DOHH2 (cell line): Measurements from ENCODE around the gene PLA2G2C.

Experiments
- H3F3A ChIP-seq: fragments of 200-600 bp; sonication (generic), shearing (Covaris generic); 2 replicates; pipeline ENCODE4 v1.6.0; 2016; ENCODE audit warnings: antibody characterized with exemption, mild to moderate bottlenecking; ENCODE audit not compliant: control insufficient read depth, insufficient read depth
- H3K27ac ChIP-seq: fragments of 200-600 bp; sonication (generic); 2 replicates; pipeline ENCODE4 v1.5.1; 2014; ENCODE audit warnings: low read depth, mild to moderate bottlenecking, low read length, moderate library complexity
- H3K27me3 ChIP-seq: fragments of 200-600 bp; sonication (generic); 2 replicates; pipeline ENCODE4 v1.6.1; 2014; ENCODE audit warnings: mild to moderate bottlenecking, low read length, mixed read lengths; ENCODE audit not compliant: control insufficient read depth
- H3K36me3 ChIP-seq: fragments of 200-600 bp; sonication (generic); 2 replicates; pipeline ENCODE4 v1.6.1; 2014; ENCODE audit warnings: mild to moderate bottlenecking, low read length, moderate library complexity, mixed read lengths; ENCODE audit not compliant: control insufficient read depth
- H3K4me1 ChIP-seq: fragments of 200-600 bp; sonication (generic); 2 replicates; pipeline ENCODE4 v1.6.1; 2014; ENCODE audit warnings: mild to moderate bottlenecking, low read length, mixed read lengths; ENCODE audit not compliant: control insufficient read depth
- H3K4me2 ChIP-seq: fragments of 200-600 bp; sonication (generic); 2 replicates; pipeline ENCODE4 v1.6.0; 2014; ENCODE audit warnings: mild to moderate bottlenecking, low read length, moderate library complexity
- H3K4me3 ChIP-seq: fragments of 200-600 bp; sonication (generic); 2 replicates; pipeline ENCODE4 v1.5.1; 2014; ENCODE audit warnings: mild to moderate bottlenecking, low read length, mixed read lengths
- H3K79me2 ChIP-seq: fragments of 200-600 bp; sonication (generic); 2 replicates; pipeline ENCODE4 v1.6.1; 2014; ENCODE audit warnings: mild to moderate bottlenecking, low read length, mixed read lengths; ENCODE audit not compliant: control insufficient read depth
- H3K9me2 ChIP-seq: fragments of 200-600 bp; sonication (generic); replicated peaks from 2 replicates; pipeline ENCODE4 v1.6.1; 2014; ENCODE audit warnings: mild to moderate bottlenecking, low read length, mixed read lengths; ENCODE audit not compliant: control insufficient read depth
- H3K9me3 ChIP-seq: fragments of 200-600 bp; sonication (generic); 2 replicates; pipeline ENCODE4 v1.6.1; 2014; ENCODE audit warnings: antibody characterized with exemption, low read length, mixed read lengths; ENCODE audit not compliant: control insufficient read depth, insufficient read depth
- H4K20me1 ChIP-seq: fragments of 200-600 bp; sonication (generic); 2 replicates; pipeline ENCODE4 v1.6.0; 2014; ENCODE audit warnings: low read depth, mild to moderate bottlenecking, antibody characterized with exemption, low read length, moderate library complexity; ENCODE audit not compliant: control insufficient read depth, insufficient read depth
- CTCF ChIP-seq: fragments of 200-600 bp; sonication (generic); IDR thresholded peaks from one replicate; pipeline ENCODE4 v1.5.1; 2014; ENCODE audit warnings: antibody characterized with exemption, mild to moderate bottlenecking, low read depth, low read length; ENCODE audit not compliant: poor library complexity, severe bottlenecking
- EZH2phosphoT487 ChIP-seq: fragments of 200-600 bp; sonication (generic); IDR thresholded peaks from 2 replicates; pipeline ENCODE4 v1.6.1; 2017; ENCODE audit warnings: borderline replicate concordance, mild to moderate bottlenecking, antibody characterized with exemption, low read length, moderate library complexity, mixed read lengths

Gene PLA2G2C

GRCh38 chr1:20211511-20211931 is 25.2 kb upstream of the PLA2G2C start:
- Histone ChIP-seq H3F3A (no peaks in the 10 kb centered on the region), H3K4me3 (no peak overlapping the region), H3K79me2 (no peaks in the 10 kb centered on the region), H3K4me2 (no peak overlapping the region), H3K9me2 (no peaks in the 10 kb centered on the region), H3K36me3 (no peaks in the 10 kb centered on the region), H3K27me3 (peaks cover 4% of the 10 kb centered on the region; the same call in 1 of the 2 replicates), H4K20me1 (no peaks in the 10 kb centered on the region), H3K27ac (no peak overlapping the region), H3K4me1 (peaks cover 13% of the 10 kb centered on the region), H3K9me3 (no peaks in the 10 kb centered on the region)
- TF ChIP-seq CTCF (no peak), EZH2phosphoT487 (no peak)

GRCh38 chr1:20210736-20211460 is 24.6 kb upstream of the PLA2G2C start:
- no peak overlapping the region for H3K27ac ChIP-seq
- H3K79me2 ChIP-seq, result no peaks in the 10 kb centered on the region
- no peaks in the 10 kb centered on the region for H4K20me1 ChIP-seq
- peaks cover 13% of the 10 kb centered on the region for H3K4me1 ChIP-seq
- TF ChIP-seq EZH2phosphoT487, result no peak
- H3K4me3 ChIP-seq, result no peak overlapping the region
- H3K36me3 ChIP-seq, result no peaks in the 10 kb centered on the region
- peaks cover 4% of the 10 kb centered on the region; the same call in 1 of the 2 replicates for H3K27me3 ChIP-seq
- no peak overlapping the region for H3K4me2 ChIP-seq
- H3K9me2 ChIP-seq, result no peaks in the 10 kb centered on the region
- H3K9me3 ChIP-seq, result no peaks in the 10 kb centered on the region
- no peaks in the 10 kb centered on the region for H3F3A ChIP-seq

DNA sequence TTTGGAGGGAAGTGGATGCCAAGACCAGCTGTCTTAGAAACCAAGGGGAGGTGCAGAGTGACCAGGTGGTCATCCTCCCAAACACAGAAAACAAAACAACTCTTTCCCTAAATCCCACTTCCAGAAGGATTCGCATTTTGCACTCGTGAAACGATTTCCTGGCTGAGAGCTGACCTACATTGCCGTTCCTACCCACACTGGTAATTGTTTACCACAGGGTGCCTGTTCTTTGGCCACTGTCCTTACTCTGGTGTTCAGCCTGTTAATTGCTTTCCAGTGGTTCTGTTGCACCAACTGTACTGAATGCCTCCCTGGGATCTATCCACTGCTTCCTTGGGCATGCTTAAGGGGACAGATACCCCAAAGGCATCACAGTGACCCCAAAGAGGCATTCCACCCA is 23.2 kb upstream of the PLA2G2C start:
- Histone ChIP-seq H3K36me3 (no peaks in the 10 kb centered on the region), H3F3A (no peaks in the 10 kb centered on the region), H3K9me2 (no peaks in the 10 kb centered on the region), H3K27ac (no peak overlapping the region), H3K4me2 (no peak overlapping the region), H3K79me2 (no peaks in the 10 kb centered on the region), H3K4me1 (peaks cover 13% of the 10 kb centered on the region), H4K20me1 (no peaks in the 10 kb centered on the region), H3K27me3 (peaks cover 4% of the 10 kb centered on the region; the same call in 1 of the 2 replicates), H3K9me3 (no peaks in the 10 kb centered on the region), H3K4me3 (no peak overlapping the region)
- TF ChIP-seq CTCF, result no peak
- no peak for TF ChIP-seq EZH2phosphoT487

DNA sequence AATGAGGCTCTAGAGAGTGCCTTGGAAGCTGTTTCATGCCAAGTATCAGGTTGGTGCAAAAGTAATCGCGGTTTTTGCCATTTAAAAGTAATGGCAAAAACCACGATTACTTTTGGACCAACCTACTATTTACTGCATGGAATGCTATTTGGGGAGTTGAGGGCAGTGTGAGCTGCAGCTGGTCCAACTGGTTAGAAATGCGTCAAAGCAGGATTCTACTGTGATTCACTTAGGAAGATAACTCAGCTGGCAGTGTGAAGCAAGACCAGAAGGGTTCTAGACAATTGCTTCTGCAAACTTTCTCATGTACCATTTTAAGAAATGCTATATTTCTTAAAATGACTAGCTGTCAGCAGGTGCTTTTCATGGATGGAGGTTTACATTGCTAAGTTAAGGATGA is 21.2 kb upstream of the PLA2G2C start:
- H3K27ac ChIP-seq, result no peak overlapping the region
- H3K4me3 ChIP-seq, result no peak overlapping the region
- no peak overlapping the region for H3K4me2 ChIP-seq

More for the DNA sequence above, 21.2 kb upstream of the PLA2G2C start:
- H4K20me1 ChIP-seq, result no peaks in the 10 kb centered on the region
- H3K4me1 ChIP-seq, result peaks cover 6% of the 10 kb centered on the region
- no peaks in the 10 kb centered on the region for H3K79me2 ChIP-seq
- H3K9me3 ChIP-seq, result no peaks in the 10 kb centered on the region
- TF ChIP-seq EZH2phosphoT487 (no peak), CTCF (no peak)
- H3K27me3 ChIP-seq, result peaks cover 4% of the 10 kb centered on the region; the same call in 1 of the 2 replicates
- no peaks in the 10 kb centered on the region for H3K36me3 ChIP-seq
- no peaks in the 10 kb centered on the region for H3F3A ChIP-seq
- H3K9me2 ChIP-seq, result no peaks in the 10 kb centered on the region
